HG03108 (cell line): ENCODE results near the gene DR1.
"Not testable (repeated sequence)": the region's sequence is repeated elsewhere in the genome, so short reads cannot be mapped to it uniquely, and the experiment has no call there.

ENCODE experiments used
- ATAC-seq: cut with Tn5 transposase; IDR thresholded peaks from one replicate; pipeline ENCODE4 v1.9.1; 2021; ENCODE audit warnings: moderate library complexity; ENCODE audit not compliant: unreplicated experiment

The DR1 gene

DNA sequence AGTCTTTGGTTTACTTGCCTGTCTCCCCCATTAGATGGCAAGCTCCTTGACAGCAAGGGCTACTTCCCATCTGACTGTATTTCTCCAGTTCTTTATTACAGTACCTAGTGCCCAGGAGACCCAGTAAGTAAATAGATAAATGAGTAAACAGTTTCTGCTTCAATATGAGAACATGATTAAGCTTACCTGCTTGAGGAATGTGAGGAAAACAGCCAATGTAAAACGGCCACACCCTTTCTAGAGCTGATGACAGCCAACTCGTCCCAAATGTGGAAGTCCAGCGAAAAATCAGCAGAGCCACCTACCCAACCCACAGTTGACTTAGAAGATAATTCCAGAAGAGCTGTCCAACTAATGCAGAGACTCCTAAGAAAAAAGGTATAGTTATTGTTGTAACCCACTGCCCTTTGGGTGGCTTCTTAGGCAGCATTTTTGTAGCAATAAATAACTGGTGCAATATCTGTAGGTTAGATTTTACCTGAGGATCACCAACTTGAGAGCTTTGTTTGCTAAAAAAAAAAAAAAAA lies 6.5 kb upstream of the DR1 start:
- ATAC-seq = no peak

- ATAC-seq = no peak
Measured at GRCh38 chr1:93340090-93340489, 5.6 kb upstream of the DR1 start.

DNA sequence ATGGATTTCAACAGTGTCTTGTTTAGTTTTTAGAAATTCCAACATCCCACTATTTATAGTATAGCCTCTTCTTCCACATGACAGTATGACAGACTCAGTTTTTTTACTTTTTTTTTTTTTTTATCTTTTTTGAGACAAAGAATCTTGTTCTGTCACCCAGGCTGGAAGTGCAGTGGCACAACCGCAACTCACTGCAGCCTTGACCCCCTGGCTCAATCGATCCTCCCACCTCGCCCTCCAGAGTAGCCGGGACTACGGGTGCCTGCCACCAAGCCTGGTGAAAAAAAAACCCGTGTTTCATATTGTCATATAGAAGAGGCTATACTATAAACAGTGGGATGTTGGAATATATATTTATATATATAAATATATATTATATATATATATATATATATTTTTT lies 1.2 kb upstream of the DR1 start:
- no peak for ATAC-seq

GRCh38 chr1:93344886-93345632 lies 648 bp upstream of the DR1 start:
- no peak for ATAC-seq

DNA sequence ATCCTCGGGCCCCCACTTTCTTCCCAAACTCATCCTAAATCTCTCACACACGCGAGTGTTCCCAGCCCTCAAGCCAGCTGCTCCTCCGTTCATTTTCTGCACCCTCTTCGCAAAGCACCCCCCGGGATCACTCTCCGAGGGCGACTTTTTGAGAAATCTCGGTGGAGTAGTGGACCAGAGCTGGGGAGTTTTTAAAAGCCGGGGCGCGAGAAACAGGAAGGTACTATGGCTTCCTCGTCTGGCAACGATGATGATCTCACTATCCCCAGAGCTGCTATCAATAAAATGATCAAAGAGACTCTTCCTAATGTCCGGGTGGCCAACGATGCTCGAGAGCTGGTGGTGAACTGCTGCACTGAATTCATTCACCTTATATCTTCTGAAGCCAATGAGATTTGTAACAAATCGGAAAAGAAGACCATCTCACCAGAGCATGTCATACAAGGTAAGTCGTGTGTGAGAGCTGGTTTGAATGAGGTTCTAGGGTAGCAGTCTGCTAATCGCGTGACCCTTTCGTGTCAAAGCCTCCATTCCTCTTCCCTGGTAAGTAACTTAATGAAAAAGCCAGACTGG lies 800 bp downstream of the DR1 start:
- peak; percentile 20 for ATAC-seq

GRCh38 chr1:93347334-93347899 lies 1.7 kb downstream of the DR1 start:
- ATAC-seq = no peak

- ATAC-seq = no peak
Measured at GRCh38 chr1:93348104-93348728, 2.5 kb downstream of the DR1 start.

DNA sequence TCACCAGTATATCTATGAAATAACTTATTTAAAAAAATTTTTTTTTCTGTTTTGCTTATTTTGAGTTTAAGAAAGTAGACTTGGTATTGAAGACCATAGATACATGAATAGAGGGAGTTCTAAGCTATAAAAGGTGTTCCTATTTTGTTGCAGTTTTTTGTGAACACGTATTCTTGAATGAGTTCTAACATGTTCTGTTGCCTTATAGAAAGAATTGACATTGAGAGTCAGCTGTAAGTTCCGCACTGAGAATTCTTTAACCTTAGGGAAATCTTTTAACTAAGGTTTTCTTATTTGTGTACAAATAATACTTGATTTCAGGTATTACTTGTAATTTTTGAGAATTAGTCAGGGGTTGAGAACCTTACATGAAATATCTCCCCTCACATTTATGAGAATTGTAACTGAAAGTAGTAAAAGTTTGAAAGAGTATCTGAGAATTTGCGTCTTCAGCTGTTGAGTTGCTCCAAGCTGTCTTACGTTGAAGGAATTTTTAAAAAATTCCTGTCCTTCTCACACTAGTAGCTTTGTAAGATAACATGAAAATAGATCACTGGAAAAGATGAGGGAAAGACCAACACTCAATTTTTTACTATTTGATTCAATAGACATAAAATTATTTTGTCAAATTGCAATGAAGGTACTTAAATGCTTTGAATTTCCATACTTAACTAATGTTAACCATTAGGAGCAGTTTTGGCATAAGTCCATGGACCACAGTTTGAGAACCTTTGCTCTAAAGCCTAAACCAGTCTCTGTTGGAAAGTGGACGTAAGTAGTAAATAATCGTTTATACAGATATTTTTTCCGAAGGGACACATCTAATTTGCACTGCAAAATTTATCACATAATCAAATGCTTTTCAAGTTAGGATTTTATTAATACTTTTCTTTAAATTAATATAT lies 3.8 kb downstream of the DR1 start:
- ATAC-seq = no peak

- ATAC-seq = no peak
Measured at GRCh38 chr1:93350322-93350721, 4.6 kb downstream of the DR1 start.

- no peak for ATAC-seq
Measured at GRCh38 chr1:93350875-93351274, 5.2 kb downstream of the DR1 start.

DNA sequence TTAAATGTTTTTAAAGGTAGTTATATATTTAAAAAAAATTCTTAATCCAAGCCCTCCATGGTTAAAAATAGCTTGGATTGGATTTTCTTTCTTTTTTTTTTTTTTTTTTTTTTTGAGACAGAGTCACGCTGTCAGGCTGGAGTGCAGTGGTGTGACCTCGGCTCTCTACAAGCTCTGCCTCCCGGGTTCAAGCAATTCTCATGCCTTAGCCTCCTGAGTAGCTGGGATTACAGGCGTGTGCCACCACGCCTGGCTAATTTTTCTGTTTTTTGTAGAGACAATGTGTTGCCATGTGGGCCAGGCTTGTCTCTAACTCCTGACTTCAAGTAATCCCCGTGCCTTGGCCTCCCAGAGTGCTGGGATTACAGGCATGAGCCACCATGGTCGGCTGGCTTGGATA lies 5.6 kb downstream of the DR1 start:
- not testable (repeated sequence) for ATAC-seq

DNA sequence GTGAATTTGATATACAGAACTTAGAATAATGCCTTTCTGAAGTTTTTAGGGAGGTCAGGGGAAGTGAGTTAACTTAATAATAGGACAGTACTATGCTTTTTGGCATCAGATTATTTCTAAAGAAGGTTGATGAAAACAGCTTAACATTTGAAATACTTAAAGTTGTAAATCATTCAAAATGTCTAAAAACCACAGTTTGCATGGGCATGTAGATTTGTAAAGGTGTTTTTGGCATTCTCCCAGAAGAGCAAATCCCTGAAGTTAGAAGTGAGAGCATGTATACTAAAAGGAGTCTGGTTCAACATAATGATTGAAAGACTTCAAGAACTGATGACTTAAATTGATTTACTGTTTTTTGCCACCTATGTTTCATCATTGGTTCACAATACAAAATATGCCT lies 6.7 kb downstream of the DR1 start:
- ATAC-seq = no peak

DNA sequence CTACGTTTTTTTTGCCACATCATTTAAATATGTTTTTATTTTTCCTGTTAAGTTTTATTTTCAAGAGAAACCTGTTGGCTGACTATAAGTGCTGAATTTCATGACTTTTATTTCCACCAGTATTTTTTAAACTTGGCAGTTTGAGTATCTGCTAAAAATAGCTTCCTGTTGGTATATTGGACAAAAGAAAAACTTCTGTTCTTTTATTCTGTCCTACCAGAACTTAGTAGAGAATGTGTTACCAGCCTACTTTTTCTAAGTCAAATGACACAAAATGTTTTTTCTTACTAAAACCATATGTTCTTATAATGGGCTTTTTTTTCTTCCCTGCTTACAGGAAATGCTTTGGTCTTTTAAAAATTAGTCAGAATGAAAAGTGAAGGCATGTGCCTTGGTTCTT lies 7.6 kb downstream of the DR1 start:
- ATAC-seq = no peak

GRCh38 chr1:93354749-93355148 lies 9.0 kb downstream of the DR1 start:
- no peak for ATAC-seq

DNA sequence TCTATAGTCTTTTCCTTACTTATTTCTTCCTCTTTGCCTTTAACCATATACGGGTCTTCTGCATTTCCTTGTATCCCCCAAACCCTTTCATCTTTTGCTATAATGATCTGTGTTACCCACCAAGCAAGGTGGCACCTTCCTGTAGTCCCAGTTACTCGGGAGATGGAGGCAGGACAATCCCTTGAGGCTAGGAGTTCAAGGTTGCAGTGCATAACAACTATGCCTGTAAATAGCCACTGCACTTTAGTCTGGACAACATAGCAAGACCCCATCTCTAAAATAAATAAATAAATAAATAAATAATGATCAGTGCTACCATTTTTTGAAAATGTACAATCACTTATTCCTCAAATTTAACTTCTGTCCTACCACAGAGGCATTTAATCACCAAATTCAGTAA lies 11.5 kb downstream of the DR1 start:
- ATAC-seq = no peak

DNA sequence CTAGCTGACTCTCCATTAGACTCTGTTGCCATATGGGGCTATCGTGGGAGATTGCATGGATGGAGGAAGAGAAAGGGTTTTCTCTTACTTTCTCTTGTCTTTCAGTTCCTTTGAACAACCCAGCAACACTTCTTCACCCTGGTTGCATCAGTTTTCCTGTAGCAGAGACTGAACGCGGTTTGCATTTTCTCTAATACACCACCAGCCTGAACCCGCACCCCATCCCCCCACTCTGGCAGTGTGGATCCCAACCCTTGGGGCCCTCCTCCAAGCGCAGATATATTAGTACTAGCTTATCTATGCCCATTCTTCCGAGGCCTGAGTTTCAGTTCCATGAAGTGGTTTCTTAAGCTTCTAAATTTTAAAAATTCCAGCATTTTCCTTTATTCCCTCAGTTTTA lies 12.6 kb downstream of the DR1 start:
- ATAC-seq = no peak

DNA sequence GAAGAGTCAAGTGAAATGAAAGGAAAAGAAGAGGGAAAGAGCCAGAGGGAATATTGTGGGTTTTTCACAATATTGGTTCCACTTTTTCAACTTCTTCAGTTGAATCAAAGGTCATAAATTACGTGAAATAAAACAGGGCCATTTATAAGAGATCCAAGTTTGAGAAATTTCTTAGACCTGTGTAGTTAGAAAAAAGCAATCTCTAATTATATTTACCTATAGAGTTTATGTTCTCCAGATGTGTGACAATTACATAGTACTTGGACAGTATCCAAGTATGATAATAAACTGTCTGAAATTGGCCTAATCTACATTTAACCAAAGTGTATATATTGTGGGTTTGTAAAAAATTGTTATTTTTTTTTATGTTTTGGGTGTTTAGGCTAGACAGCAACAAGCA lies 14.4 kb downstream of the DR1 start:
- no peak for ATAC-seq

- no peak for ATAC-seq
Measured at GRCh38 chr1:93362237-93362636, 16.5 kb downstream of the DR1 start.

DNA sequence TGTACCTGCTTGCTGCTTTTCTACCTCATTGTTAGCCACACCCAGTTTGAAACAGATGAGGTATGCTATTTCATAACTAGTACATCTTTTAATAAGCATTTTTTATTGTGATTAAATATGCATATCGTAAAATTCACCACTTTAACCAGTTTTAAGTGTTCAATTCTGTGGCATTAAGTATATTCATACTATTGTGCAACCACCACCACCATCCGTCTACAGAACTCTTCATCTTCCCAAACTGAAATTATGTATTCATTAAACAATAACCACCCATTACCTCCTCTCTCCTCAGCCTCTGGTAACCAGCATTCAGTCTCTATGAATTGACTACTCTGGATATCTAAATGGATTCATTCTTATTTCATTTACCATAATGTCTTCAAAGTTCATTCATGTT lies 20.1 kb downstream of the DR1 start:
- ATAC-seq = no peak

DNA sequence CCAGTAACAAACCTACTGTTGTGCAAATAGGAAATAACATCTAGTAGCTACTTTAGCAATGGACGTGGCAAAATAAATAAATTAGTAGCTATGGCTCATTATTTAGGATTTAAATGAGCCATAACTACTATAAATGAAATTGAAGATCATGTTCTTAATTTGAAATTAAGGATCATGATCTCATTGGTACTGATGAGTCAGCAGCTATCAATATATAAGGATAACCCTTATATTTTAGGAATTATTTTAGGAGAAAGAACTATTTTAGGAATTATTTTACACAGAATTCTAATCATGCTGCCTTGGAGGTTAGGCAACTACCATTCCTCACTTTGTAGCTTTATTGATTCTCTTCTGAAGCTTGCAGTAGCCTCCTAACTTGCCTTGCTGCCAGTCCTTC lies 24.0 kb downstream of the DR1 start:
- ATAC-seq = no peak
